Measurements from ENCODE around the gene SYT8.

Gene SYT8

DNA sequence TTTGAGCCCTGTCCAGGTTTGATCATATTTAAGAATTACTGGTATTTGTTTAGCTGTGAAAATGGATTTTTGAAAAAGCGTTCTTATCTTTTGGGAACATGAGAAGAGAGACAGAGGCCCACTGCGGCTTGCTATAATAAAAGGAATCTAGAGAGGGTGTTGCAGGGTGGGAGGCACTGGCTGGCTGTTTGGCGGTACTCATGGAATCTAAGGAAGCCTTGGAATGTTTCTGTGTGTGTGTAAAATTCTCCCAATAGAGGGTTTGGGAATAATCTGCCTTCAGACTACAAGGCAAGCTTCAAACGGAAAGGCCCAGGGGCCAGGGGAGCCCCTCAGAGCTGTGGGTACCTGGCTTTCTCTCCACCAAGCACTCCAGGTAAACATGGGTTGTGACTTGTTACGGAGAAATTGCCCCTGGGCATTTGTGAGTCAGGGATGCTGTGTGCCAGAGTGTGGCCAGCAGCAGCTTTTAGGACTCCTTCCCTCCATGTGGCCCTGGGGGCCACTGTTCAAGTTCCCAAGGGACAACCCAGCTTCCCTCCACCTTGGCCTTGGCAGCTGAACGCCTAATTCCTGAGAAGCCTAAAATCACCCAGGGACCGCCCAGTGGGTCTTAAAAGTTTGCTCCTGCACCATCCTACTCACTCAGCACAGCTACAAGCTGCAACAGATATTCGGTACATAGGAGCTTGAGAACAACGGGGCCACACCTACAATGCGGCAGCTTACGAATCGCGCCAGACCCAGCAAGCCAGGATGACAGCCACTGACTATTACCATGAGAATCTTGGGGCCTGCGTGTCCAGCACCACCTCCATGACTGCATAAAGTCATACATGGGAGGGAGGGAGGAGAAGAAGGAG lies 14.1 kb upstream of the SYT8 start:
- Histone ChIP-seq H3K4me1 (ENCODE audit: low read depth, poor library complexity, severe bottlenecking) (no peaks in the 10 kb centered on the region), H3K27ac (no peak overlapping the region), H3K4me3 (IDR thresholded peaks at IDR 0.05; ENCODE audit: insufficient read depth, low read depth, low read length) (no peak overlapping the region), H3K36me3 (ENCODE audit: insufficient read depth) (no peaks in the 10 kb centered on the region), H3K79me2 (ENCODE audit: insufficient read depth, low read depth) (no peaks in the 10 kb centered on the region), H2AFZ (ENCODE audit: low read depth) (no peak overlapping the region), H4K20me1 (ENCODE audit: insufficient read depth) (no peaks in the 10 kb centered on the region), H3K27me3 (ENCODE audit: insufficient read depth, low read depth) (peaks cover 87% of the 10 kb centered on the region), H3K4me2 (no peak overlapping the region), H3K9ac (no peak overlapping the region)
- TF ChIP-seq, protein P1, sequence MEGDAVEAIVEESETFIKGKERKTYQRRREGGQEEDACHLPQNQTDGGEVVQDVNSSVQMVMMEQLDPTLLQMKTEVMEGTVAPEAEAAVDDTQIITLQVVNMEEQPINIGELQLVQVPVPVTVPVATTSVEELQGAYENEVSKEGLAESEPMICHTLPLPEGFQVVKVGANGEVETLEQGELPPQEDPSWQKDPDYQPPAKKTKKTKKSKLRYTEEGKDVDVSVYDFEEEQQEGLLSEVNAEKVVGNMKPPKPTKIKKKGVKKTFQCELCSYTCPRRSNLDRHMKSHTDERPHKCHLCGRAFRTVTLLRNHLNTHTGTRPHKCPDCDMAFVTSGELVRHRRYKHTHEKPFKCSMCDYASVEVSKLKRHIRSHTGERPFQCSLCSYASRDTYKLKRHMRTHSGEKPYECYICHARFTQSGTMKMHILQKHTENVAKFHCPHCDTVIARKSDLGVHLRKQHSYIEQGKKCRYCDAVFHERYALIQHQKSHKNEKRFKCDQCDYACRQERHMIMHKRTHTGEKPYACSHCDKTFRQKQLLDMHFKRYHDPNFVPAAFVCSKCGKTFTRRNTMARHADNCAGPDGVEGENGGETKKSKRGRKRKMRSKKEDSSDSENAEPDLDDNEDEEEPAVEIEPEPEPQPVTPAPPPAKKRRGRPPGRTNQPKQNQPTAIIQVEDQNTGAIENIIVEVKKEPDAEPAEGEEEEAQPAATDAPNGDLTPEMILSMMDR (conservative IDR thresholded peaks at IDR 0.05; ENCODE audit: low read depth, low read length), result no peak

DNA sequence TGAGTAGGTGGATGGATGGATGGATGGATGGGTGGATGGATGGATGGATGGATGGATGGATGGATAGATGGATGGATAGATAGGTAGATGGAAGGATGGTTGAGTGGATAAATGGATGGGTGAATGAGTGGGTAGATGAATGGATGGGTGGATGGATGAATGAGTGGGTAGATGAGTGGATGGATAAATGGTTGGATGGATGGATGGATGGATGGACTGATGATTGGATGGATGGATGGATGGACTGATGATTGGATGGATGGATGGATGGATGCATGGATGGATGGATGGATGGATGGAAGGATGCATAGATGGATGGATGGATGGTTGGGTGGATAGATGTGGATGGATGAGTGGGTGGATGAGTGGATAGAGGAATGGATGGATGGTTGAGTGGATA lies 13.2 kb upstream of the SYT8 start:
- no peaks in the 10 kb centered on the region for H3K4me1 ChIP-seq (ENCODE audit: low read depth, poor library complexity, severe bottlenecking)
- H3K9ac ChIP-seq, result no peak overlapping the region
- no peak overlapping the region for H3K27ac ChIP-seq
- H3K4me3 ChIP-seq (IDR thresholded peaks at IDR 0.05; ENCODE audit: insufficient read depth, low read depth, low read length), result no peak overlapping the region
- no peak overlapping the region for H3K4me2 ChIP-seq
- H3K36me3 ChIP-seq (ENCODE audit: insufficient read depth), result no peaks in the 10 kb centered on the region
- H2AFZ ChIP-seq (ENCODE audit: low read depth), result no peak overlapping the region
- no peaks in the 10 kb centered on the region for H3K79me2 ChIP-seq (ENCODE audit: insufficient read depth, low read depth)
- TF ChIP-seq, protein P1 (conservative IDR thresholded peaks at IDR 0.05; ENCODE audit: low read depth, low read length), result no peak
- H4K20me1 ChIP-seq (ENCODE audit: insufficient read depth), result no peaks in the 10 kb centered on the region
- H3K27me3 ChIP-seq (ENCODE audit: insufficient read depth, low read depth), result peaks cover 88% of the 10 kb centered on the region

DNA sequence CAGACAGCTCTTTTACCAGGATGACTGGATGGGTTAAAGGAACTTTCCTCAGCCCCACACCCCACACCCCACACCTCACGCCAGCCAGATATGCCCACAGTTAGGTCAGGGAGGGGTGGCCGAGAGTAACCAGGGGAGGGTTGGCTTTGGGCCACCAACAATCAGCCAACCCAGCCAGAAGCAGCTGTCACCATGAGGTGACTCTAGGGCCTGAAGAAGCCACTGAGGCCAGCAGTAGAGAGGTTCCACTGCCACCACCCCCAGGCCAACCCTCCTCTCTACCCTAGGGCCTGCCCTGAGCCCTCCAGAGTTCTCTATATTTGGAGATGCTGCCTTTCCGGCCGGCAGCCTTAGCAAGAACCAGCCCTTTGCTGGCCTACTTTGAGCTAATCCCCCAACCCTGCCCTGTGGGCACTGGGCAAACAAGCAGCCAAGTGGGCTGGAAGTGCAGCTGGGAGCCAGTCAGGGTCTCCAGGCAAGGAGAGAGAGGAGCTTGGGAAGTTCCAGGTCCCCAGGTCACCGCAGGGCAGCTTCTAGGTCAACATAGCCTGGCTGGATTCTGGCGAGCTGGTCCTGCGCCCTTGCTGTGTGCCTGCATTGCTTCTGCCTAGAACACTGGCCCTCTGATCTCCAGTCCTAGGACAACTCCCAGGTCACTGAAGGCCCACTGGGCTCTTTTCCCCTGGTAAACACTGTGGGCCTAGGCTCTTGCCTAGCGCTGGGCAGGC lies 12.0 kb upstream of the SYT8 start:
- no peaks in the 10 kb centered on the region for H3K79me2 ChIP-seq (ENCODE audit: insufficient read depth, low read depth)
- no peak overlapping the region for H3K4me3 ChIP-seq (IDR thresholded peaks at IDR 0.05; ENCODE audit: insufficient read depth, low read depth, low read length)
- H3K4me2 ChIP-seq, result no peak overlapping the region
- H3K9ac ChIP-seq, result no peak overlapping the region
- H2AFZ ChIP-seq (ENCODE audit: low read depth), result no peak overlapping the region
- TF ChIP-seq, protein P1 (conservative IDR thresholded peaks at IDR 0.05; ENCODE audit: low read depth, low read length), result no peak
- no peaks in the 10 kb centered on the region for H3K4me1 ChIP-seq (ENCODE audit: low read depth, poor library complexity, severe bottlenecking)
- no peak overlapping the region for H3K27ac ChIP-seq
- no peaks in the 10 kb centered on the region for H4K20me1 ChIP-seq (ENCODE audit: insufficient read depth)
- no peaks in the 10 kb centered on the region for H3K36me3 ChIP-seq (ENCODE audit: insufficient read depth)
- H3K27me3 ChIP-seq (ENCODE audit: insufficient read depth, low read depth), result peaks cover 87% of the 10 kb centered on the region

DNA sequence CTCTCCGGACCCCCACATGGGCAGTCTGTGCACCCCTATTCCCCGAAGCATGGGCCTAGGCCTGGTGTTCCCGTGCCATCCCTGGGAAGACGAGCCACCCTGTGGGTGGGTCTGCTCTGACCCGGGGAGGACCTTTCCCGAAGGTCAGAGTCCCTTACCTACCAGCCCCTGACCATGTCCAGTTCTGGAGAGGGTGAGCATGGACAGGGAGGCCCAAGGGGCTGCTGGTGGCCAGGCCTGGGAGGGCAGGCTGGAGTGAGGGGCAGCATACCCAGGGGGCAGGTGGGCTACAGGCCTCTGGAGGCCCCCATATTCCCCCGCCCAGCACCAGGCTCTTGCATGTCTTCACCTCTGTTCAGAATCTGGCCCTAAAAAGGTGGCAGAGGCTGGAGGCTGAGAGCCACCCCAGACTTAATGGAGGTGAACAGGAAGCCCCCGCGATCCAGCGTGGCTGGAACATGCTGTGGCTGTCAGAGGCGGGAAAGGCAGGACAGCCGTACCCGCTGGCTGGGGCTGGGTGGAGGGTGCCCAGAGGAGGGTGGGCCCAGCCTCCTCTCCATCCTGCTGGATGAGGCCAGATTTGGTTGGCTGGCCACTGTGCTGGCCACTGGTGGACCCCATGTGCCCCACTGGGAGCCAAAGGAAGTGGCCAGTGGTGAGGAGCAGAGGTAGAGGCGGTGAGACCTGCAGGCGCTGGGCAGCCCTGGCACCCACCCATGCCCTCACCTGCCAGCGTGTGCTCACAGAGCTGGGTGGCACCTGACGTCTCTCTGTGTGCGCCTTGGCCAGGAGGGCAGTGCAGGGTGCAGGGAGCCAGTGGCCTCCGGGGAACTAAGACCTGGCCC lies 11.2 kb upstream of the SYT8 start:
- H3K79me2 ChIP-seq (ENCODE audit: insufficient read depth, low read depth), result no peaks in the 10 kb centered on the region

More for the DNA sequence above, 11.2 kb upstream of the SYT8 start:
- no peak overlapping the region for H3K27ac ChIP-seq
- H3K4me1 ChIP-seq (ENCODE audit: low read depth, poor library complexity, severe bottlenecking), result no peaks in the 10 kb centered on the region
- no peaks in the 10 kb centered on the region for H3K36me3 ChIP-seq (ENCODE audit: insufficient read depth)
- H3K4me2 ChIP-seq, result no peak overlapping the region
- no peaks in the 10 kb centered on the region for H4K20me1 ChIP-seq (ENCODE audit: insufficient read depth)
- H3K9ac ChIP-seq, result no peak overlapping the region
- peaks cover 87% of the 10 kb centered on the region for H3K27me3 ChIP-seq (ENCODE audit: insufficient read depth, low read depth)
- no peak overlapping the region for H2AFZ ChIP-seq (ENCODE audit: low read depth)
- H3K4me3 ChIP-seq (IDR thresholded peaks at IDR 0.05; ENCODE audit: insufficient read depth, low read depth, low read length), result no peak overlapping the region
- TF ChIP-seq, protein P1 (conservative IDR thresholded peaks at IDR 0.05; ENCODE audit: low read depth, low read length), result no peak
